Stimulated activated effector memory CD8-positive, alpha-beta T cell treated with anti-CD3 and anti-CD28 coated beads, Interleukin-12 subunit alpha, Interleukin-12 subunit beta, amount 100 ng/mL, for 72 hours (primary cell): Measurements from ENCODE around the gene PRKAG3.

Source experiments
- ATAC-seq: fragments of 150-1000 bp; cut with Tn5 transposase; 2 replicates; pipeline ENCODE4 v1.10.0; 2021
- DNase-seq, 2 donors: peaks; one replicate each; pipeline ENCODE4 v3.0.0; 2021 to 2022; ENCODE audit warnings: low spot score in 2 of 2
- H3K27ac Mint-ChIP-seq: one replicate; pipeline ENCODE4 v1.8.0; 2022; ENCODE audit warnings: mild to moderate bottlenecking, mixed read lengths
- H3K36me3 Mint-ChIP-seq: one replicate; pipeline ENCODE4 v1.8.0; 2022; ENCODE audit warnings: mild to moderate bottlenecking, mixed read lengths
- H3K4me1 Mint-ChIP-seq: one replicate; pipeline ENCODE4 v1.8.0; 2022; ENCODE audit warnings: mixed read lengths
- H3K4me3 Mint-ChIP-seq: one replicate; pipeline ENCODE4 v1.8.0; 2022; ENCODE audit warnings: mild to moderate bottlenecking, mixed read lengths
- H3K9me3 Mint-ChIP-seq: one replicate; pipeline ENCODE4 v1.8.0; 2022; ENCODE audit warnings: mixed read lengths

The PRKAG3 gene

GRCh38 chr2:218833023-218833609 lies 1.5 kb upstream of the PRKAG3 start:
- ATAC-seq, result no peak

GRCh38 chr2:218832520-218832919 lies 917 bp upstream of the PRKAG3 start:
- ATAC-seq (no peak), DNase-seq (no peak)
- Mint-ChIP-seq H3K36me3 (no peaks in the 10 kb centered on the region), H3K27ac (no peak overlapping the region), H3K4me3 (no peak overlapping the region), H3K4me1 (no peaks in the 10 kb centered on the region), H3K9me3 (peaks cover 1% of the 10 kb centered on the region)

More at GRCh38 chr2:218833023-218833609, 1.5 kb upstream of the PRKAG3 start:
- DNase-seq, result no peak
- Mint-ChIP-seq H3K4me3 (no peak overlapping the region), H3K27ac (no peak overlapping the region), H3K4me1 (no peaks in the 10 kb centered on the region), H3K9me3 (peaks cover 7% of the 10 kb centered on the region), H3K36me3 (no peaks in the 10 kb centered on the region)

- no peak for ATAC-seq
Observed at GRCh38 chr2:218832081-218832480, 478 bp upstream of the PRKAG3 start.

DNA sequence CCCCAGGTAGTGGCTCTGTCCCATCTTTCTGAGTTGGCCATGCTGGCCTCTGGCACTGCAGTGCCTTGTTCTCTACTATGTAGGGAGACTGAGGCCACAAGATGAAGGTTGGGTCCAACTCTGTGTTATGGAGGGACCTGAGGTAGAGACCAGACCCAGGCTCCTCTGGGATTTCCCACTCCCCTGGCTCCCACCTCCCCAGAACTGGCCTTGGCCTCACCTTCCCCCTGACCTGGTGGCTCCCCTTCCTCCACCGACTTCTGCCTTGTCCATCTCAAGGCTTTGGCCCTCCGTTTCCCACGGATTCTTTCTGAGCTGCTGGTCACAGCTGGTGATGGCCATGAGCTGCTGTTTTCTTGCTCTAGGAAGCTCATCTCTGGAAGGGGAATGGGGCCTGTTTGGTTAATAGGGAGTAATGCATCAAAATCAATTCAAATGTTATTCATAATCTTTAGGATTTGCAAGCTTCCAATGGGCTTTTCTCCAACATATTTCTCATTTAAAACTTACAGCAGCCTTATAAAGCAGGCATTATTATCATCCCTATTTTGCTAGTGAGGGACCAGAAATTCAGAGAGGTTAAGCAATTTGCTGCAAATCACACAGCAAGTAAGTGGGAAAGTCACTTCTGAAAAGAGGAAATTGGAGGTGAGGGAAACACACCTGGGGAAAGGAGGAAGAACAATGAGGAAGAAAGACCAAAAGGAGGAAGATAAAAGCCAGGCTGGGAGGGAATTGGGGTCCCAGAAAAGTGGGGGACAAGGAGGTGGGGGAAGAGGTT lies 887 bp downstream of the PRKAG3 start:
- H3K36me3 Mint-ChIP-seq, result no peaks in the 10 kb centered on the region
- H3K9me3 Mint-ChIP-seq, result no peaks in the 10 kb centered on the region
- H3K27ac Mint-ChIP-seq, result no peak overlapping the region
- DNase-seq, result no peak
- H3K4me1 Mint-ChIP-seq, result no peaks in the 10 kb centered on the region
- ATAC-seq, result no peak
- H3K4me3 Mint-ChIP-seq, result no peak overlapping the region

More at GRCh38 chr2:218832081-218832480, 478 bp upstream of the PRKAG3 start:
- Mint-ChIP-seq H3K36me3 (no peaks in the 10 kb centered on the region), H3K4me3 (no peak overlapping the region), H3K4me1 (no peaks in the 10 kb centered on the region), H3K27ac (no peak overlapping the region), H3K9me3 (no peaks in the 10 kb centered on the region)
- DNase-seq, result no peak

DNA sequence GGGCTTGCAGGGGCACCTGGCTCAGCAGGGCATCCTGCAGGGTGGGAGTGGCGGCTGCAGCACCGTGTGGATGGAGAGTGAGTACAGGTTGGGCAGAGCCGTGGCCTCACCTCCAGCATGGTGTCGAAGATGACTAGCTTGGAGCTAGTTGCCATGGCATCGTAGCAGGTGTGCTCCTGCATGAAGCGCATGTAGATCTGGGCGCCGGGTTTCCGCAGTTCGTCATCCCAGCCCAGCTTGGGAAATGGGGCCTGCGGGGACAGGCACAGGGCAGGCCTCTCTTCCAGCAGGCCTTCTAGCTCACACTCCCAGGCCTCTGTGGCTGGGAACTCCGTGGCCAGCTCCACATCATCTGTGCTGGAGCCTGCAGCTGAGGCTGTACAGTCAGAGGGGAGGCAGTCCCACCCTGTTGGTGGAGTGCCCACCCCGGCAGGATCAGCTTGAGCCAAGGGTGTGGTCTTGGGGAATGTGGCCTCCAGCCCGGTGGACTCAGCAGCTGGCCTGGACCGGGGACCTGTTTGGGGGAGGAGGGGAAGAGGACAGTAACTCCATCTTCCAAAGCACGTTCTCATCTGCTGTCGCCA lies 1.6 kb downstream of the PRKAG3 start:
- Mint-ChIP-seq H3K27ac (no peak overlapping the region), H3K9me3 (no peaks in the 10 kb centered on the region), H3K4me1 (no peaks in the 10 kb centered on the region), H3K4me3 (no peak overlapping the region), H3K36me3 (no peaks in the 10 kb centered on the region)
- ATAC-seq (no peak), DNase-seq (no peak)

- Mint-ChIP-seq H3K36me3 (no peaks in the 10 kb centered on the region), H3K4me1 (no peaks in the 10 kb centered on the region), H3K27ac (no peak overlapping the region), H3K9me3 (no peaks in the 10 kb centered on the region), H3K4me3 (no peak overlapping the region)
- ATAC-seq (no peak), DNase-seq (no peak)
Observed at GRCh38 chr2:218828477-218828778, 3.2 kb downstream of the PRKAG3 start.

DNA sequence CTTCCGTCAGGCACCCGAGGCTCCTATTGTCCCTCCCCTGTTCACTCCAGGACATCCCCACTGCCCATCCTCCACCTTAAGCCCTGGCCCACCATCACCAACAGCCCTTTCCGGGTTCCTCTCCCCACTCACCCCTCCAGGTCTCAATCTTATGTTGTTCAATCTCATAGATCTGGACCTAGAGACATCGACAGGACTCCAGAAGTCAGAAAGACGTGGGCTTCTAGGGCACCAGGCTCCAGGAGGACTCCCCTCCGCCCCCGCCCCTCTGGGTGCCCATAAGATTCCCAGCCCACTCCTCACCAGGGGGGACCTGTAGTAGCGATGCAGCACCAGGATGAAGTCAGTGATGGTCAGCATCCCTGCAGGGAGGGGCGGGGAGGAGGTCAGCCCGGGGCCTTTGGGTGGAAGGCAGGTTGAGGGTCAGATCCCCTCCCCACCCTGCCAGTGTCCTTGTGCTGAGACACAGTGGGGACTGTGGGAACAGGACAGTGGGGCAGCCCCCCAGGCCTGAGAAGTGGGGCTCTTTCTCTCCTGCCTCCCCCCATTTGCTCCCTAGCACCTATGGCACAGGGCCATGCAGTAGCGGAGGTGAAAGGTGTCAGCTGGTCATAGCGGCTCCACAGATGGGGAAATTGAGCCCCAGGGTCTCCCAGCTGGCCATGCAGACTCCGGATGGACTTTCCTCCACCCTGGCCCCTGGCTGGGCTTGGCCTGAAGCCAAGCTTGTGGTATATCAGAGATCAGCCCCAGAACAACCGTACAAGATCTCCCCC lies 3.7 kb downstream of the PRKAG3 start:
- DNase-seq, result no peak
- no peaks in the 10 kb centered on the region for H3K36me3 Mint-ChIP-seq
- H3K27ac Mint-ChIP-seq, result peak overlapping the region; percentile 60
- H3K9me3 Mint-ChIP-seq, result no peaks in the 10 kb centered on the region
- no peaks in the 10 kb centered on the region for H3K4me1 Mint-ChIP-seq
- peak; percentile 14 for ATAC-seq
- no peak overlapping the region for H3K4me3 Mint-ChIP-seq

GRCh38 chr2:218826791-218827190 lies 4.8 kb downstream of the PRKAG3 start:
- ATAC-seq (no peak), DNase-seq (no peak)
- Mint-ChIP-seq H3K4me1 (no peaks in the 10 kb centered on the region), H3K36me3 (no peaks in the 10 kb centered on the region), H3K9me3 (no peaks in the 10 kb centered on the region), H3K27ac (peak overlapping the region; percentile 60), H3K4me3 (no peak overlapping the region)

GRCh38 chr2:218824004-218824403 lies 7.6 kb downstream of the PRKAG3 start:
- H3K9me3 Mint-ChIP-seq, result no peaks in the 10 kb centered on the region
- no peaks in the 10 kb centered on the region for H3K36me3 Mint-ChIP-seq
- DNase-seq, result no peak
- ATAC-seq, result peak; percentile 12
- no peaks in the 10 kb centered on the region for H3K4me1 Mint-ChIP-seq
- H3K27ac Mint-ChIP-seq, result no peak overlapping the region
- no peak overlapping the region for H3K4me3 Mint-ChIP-seq

- Mint-ChIP-seq H3K9me3 (no peaks in the 10 kb centered on the region), H3K4me3 (no peak overlapping the region), H3K4me1 (no peaks in the 10 kb centered on the region), H3K36me3 (no peaks in the 10 kb centered on the region), H3K27ac (no peak overlapping the region)
- DNase-seq, result no peak
- ATAC-seq, result no peak
Observed at GRCh38 chr2:218823196-218823855, 8.3 kb downstream of the PRKAG3 start.

GRCh38 chr2:218822622-218823021 lies 9.0 kb downstream of the PRKAG3 start:
- Mint-ChIP-seq H3K36me3 (no peaks in the 10 kb centered on the region), H3K4me1 (no peaks in the 10 kb centered on the region), H3K4me3 (no peak overlapping the region), H3K9me3 (no peaks in the 10 kb centered on the region), H3K27ac (no peak overlapping the region)
- DNase-seq (no peak), ATAC-seq (no peak)

- H3K4me3 Mint-ChIP-seq, result no peak overlapping the region
Observed at GRCh38 chr2:218821605-218822211, 9.9 kb downstream of the PRKAG3 start.

DNA sequence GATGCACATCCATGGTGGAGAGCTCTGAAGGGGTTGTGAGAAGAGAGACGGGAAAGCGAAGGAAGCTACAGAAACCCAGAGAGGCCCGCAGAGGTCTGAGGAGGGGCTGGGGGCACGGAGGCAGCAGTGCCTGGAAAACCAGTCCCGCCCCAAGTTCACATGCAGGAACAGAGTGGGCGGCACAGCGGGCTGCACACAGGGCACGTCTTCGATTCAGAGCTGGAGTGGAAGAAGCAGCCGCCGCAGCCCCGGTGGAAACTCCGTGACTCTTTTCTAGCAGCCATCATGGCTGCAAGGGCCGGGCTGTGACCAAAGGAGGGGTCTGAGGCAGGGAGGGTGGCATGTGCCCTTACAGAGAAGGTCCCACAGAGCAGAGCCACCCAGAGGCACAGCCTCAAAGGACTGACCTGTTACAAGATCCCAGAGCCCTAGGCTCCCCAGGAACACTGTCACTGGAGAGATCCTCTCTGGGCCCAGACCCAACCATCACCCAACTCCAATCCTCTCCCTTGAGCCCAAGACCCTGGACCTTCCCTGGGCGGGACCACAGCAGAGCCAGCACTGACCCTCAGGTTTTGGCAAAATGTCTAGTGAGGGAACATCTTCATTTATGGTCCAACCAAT lies 10.7 kb downstream of the PRKAG3 start:
- no peaks in the 10 kb centered on the region for H3K4me1 Mint-ChIP-seq
- H3K9me3 Mint-ChIP-seq, result no peaks in the 10 kb centered on the region
- H3K36me3 Mint-ChIP-seq, result no peaks in the 10 kb centered on the region
- no peak for ATAC-seq
- DNase-seq, result no peak
- no peak overlapping the region for H3K4me3 Mint-ChIP-seq
- H3K27ac Mint-ChIP-seq, result no peak overlapping the region

More at GRCh38 chr2:218821605-218822211, 9.9 kb downstream of the PRKAG3 start:
- DNase-seq (no peak), ATAC-seq (no peak)
- H3K9me3 Mint-ChIP-seq, result no peaks in the 10 kb centered on the region
- H3K27ac Mint-ChIP-seq, result no peak overlapping the region
- no peaks in the 10 kb centered on the region for H3K36me3 Mint-ChIP-seq
- no peaks in the 10 kb centered on the region for H3K4me1 Mint-ChIP-seq

DNA sequence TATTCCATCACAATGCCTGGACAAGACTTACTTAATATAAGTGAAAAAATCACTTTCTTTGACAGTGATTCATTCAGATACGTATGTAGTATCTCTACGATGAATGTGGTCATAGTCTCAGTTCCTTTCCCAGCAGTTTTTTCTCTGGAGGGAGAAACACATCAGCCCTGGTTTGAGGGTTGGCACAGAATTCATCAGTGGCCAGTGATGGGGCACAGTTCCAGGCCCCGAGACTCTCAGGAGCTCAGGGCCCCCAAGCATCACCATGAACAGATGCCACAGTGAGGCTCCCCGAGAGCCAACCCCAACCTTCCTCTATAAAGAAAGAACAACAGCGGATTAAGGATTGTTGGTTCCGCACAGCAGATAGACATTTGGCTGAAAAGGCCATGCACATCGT lies 12.5 kb downstream of the PRKAG3 start:
- no peak overlapping the region for H3K27ac Mint-ChIP-seq
- H3K4me1 Mint-ChIP-seq, result no peaks in the 10 kb centered on the region
- ATAC-seq, result no peak
- no peaks in the 10 kb centered on the region for H3K9me3 Mint-ChIP-seq
- no peak overlapping the region for H3K4me3 Mint-ChIP-seq
- H3K36me3 Mint-ChIP-seq, result no peaks in the 10 kb centered on the region
- DNase-seq, result no peak
